ENCODE data around the gene PRPF4.
"Not testable (repeated sequence)": the region's sequence is repeated elsewhere in the genome, so short reads cannot be mapped to it uniquely, and the experiment has no call there.

The PRPF4 gene

DNA sequence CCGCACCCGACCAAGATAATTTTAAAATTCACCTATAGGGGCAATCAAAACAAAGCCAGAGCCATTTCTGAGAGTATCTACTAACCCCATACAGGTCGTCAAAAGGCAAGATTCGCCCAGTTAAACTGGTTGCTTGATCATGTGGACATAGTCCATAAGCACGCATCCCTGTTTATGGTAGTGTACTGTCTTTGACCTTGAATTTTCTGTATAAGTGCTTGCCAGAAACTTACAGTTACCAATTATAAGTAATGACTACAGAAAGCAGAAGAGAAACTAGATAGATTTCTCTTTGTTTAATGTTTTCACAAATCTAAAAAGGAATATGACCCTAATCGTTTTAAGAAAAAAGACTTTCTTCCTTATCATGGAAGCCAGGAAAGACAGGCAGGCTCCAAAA is 28.5 kb upstream of the PRPF4 start:
- H3K4me3 ChIP-seq (ENCODE audit: low read depth, low read length): no peak overlapping the region
- TF ChIP-seq, protein P1, sequence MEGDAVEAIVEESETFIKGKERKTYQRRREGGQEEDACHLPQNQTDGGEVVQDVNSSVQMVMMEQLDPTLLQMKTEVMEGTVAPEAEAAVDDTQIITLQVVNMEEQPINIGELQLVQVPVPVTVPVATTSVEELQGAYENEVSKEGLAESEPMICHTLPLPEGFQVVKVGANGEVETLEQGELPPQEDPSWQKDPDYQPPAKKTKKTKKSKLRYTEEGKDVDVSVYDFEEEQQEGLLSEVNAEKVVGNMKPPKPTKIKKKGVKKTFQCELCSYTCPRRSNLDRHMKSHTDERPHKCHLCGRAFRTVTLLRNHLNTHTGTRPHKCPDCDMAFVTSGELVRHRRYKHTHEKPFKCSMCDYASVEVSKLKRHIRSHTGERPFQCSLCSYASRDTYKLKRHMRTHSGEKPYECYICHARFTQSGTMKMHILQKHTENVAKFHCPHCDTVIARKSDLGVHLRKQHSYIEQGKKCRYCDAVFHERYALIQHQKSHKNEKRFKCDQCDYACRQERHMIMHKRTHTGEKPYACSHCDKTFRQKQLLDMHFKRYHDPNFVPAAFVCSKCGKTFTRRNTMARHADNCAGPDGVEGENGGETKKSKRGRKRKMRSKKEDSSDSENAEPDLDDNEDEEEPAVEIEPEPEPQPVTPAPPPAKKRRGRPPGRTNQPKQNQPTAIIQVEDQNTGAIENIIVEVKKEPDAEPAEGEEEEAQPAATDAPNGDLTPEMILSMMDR (IDR thresholded peaks at IDR 0.05; ENCODE audit: low read depth, low read length): no peak
- TF ChIP-seq, protein P2, sequence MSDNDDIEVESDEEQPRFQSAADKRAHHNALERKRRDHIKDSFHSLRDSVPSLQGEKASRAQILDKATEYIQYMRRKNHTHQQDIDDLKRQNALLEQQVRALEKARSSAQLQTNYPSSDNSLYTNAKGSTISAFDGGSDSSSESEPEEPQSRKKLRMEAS (IDR thresholded peaks at IDR 0.05; ENCODE audit: low read depth, low read length): no peak
- TF ChIP-seq MYC (IDR thresholded peaks at IDR 0.05; ENCODE audit: low read depth, low read length): no peak
- no peak for TF ChIP-seq POLR2A (IDR thresholded peaks at IDR 0.05; ENCODE audit: extremely low read depth, insufficient read length)
- no peak for DNase-seq (ENCODE audit: low read depth)

DNA sequence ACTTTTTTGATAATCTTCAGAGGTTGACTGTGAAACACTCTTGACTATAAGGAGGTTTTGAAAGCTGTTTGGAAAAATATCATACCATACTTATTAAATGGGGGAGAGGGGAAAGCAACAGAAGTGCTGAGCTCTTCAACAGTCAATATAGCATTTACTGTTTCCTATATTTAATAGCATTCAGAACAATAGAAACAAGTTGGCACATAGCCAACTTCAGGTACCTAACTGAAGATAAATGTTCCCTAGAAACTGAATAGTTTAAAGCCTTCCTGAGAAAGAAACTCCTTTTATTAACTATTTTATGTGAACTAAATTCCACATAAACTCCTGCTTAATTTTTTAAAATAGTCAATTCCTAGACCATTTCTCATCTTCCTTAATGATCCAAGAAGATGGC is 27.8 kb upstream of the PRPF4 start:
- H3K4me3 ChIP-seq (ENCODE audit: low read depth, low read length): no peak overlapping the region
- TF ChIP-seq POLR2A (IDR thresholded peaks at IDR 0.05; ENCODE audit: extremely low read depth, insufficient read length) (no peak), MYC (IDR thresholded peaks at IDR 0.05; ENCODE audit: low read depth, low read length) (no peak)
- TF ChIP-seq, protein P2 (IDR thresholded peaks at IDR 0.05; ENCODE audit: low read depth, low read length): no peak
- TF ChIP-seq, protein P1 (IDR thresholded peaks at IDR 0.05; ENCODE audit: low read depth, low read length): no peak
- no peak for DNase-seq (ENCODE audit: low read depth)

DNA sequence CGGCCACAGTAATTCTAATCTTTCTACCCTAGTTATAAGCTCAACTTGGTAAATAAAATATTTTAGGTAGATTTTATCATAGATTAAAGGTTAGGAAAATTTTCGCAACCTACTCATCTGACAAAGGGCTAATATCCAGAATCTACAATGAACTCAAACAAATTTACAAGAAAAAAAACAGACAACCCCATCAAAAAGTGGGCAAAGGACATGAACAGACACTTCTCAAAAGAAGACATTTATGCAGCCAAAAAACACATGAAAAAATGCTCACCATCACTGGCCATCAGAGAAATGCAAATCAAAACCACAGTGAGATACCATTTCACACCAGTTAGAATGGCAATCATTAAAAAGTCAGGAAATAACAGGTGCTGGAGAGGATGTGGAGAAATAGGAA is 25.8 kb upstream of the PRPF4 start:
- not testable (repeated sequence) for H3K4me3 ChIP-seq (ENCODE audit: low read depth, low read length); DNase-seq (ENCODE audit: low read depth)

DNA sequence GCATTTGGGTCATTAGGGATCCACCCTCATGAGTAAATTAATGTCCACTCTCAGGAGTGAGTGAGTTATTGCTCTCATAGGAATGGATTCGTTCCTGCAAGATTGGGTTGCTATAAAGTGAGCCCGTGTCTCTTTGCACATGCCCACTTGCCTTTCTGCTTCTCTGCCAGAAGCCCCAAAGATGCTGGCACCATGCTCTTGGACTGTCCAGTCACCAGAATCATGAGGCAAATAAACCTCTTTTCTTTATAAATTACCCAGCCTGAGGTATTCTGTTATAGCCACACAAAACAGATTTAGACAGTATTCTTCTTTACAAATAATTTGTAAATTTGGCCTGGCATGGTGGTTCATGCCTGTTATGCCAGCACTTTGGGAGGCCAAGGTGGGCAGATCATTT is 24.7 kb upstream of the PRPF4 start:
- DNase-seq (ENCODE audit: low read depth): no peak
- TF ChIP-seq, protein P1 (IDR thresholded peaks at IDR 0.05; ENCODE audit: low read depth, low read length): no peak
- no peak for TF ChIP-seq MYC (IDR thresholded peaks at IDR 0.05; ENCODE audit: low read depth, low read length)
- no peak for TF ChIP-seq POLR2A (IDR thresholded peaks at IDR 0.05; ENCODE audit: extremely low read depth, insufficient read length)
- TF ChIP-seq, protein P2 (IDR thresholded peaks at IDR 0.05; ENCODE audit: low read depth, low read length): no peak
- H3K4me3 ChIP-seq (ENCODE audit: low read depth, low read length): no peak overlapping the region

DNA sequence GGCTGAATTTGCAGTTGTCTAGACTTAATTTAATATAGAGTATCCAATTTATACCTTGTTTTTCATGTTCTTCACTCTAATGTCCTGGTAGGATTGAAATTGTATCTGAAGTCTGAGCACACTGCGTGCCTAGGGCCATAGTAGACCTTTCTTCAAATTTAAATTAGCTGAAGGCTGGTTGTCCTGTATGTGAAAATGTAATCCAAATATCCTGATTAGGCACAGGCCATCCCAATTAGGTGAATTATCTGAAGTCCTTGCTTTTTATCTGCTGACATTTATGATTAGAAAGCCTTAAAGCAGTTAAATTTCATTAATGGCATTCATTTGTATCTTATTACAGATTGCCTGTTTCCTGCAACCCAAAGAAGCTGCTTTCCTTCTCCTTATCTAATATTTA is 20.5 kb upstream of the PRPF4 start:
- TF ChIP-seq, protein P1 (IDR thresholded peaks at IDR 0.05; ENCODE audit: low read depth, low read length): no peak
- no peak overlapping the region for H3K4me3 ChIP-seq (ENCODE audit: low read depth, low read length)
- DNase-seq (ENCODE audit: low read depth): no peak

DNA sequence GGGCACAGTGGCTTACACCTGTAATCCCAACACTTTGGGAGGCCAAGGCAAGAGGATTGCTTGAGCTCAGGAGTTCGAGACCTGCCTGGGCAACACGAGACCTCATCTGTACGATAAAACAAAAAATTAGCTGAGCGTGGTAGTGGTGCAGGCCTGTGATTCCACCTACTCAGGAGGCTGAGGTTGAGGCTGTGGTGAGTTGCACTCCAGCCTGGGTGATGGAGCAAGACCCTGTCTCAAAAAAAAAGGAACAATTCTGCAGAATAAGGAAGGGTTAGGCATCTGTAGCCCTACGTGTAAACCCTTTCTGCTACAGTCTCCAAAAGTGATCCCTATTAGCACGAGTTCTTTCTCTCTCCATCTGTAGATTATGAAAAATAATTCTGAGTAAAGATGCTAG is 20.0 kb upstream of the PRPF4 start:
- TF ChIP-seq, protein P2 (IDR thresholded peaks at IDR 0.05; ENCODE audit: low read depth, low read length): no peak
- TF ChIP-seq MYC (IDR thresholded peaks at IDR 0.05; ENCODE audit: low read depth, low read length) (no peak), POLR2A (IDR thresholded peaks at IDR 0.05; ENCODE audit: extremely low read depth, insufficient read length) (no peak)
- TF ChIP-seq, protein P1 (IDR thresholded peaks at IDR 0.05; ENCODE audit: low read depth, low read length): no peak
- no peak overlapping the region for H3K4me3 ChIP-seq (ENCODE audit: low read depth, low read length)
- peak; percentile 52 for DNase-seq (ENCODE audit: low read depth)

Measured in NB4 (cell line).